GM12801 (cell line): ENCODE data around the gene ZNF581.

Source experiments
- TF ChIP-seq, protein P1 (sequence below): IDR thresholded peaks from one replicate; pipeline ENCODE4 v1.5.1; 2011; ENCODE audit warnings: control low read depth; ENCODE audit not compliant: insufficient read length; ENCODE audit errors: extremely low read depth

ZNF581 gene

DNA sequence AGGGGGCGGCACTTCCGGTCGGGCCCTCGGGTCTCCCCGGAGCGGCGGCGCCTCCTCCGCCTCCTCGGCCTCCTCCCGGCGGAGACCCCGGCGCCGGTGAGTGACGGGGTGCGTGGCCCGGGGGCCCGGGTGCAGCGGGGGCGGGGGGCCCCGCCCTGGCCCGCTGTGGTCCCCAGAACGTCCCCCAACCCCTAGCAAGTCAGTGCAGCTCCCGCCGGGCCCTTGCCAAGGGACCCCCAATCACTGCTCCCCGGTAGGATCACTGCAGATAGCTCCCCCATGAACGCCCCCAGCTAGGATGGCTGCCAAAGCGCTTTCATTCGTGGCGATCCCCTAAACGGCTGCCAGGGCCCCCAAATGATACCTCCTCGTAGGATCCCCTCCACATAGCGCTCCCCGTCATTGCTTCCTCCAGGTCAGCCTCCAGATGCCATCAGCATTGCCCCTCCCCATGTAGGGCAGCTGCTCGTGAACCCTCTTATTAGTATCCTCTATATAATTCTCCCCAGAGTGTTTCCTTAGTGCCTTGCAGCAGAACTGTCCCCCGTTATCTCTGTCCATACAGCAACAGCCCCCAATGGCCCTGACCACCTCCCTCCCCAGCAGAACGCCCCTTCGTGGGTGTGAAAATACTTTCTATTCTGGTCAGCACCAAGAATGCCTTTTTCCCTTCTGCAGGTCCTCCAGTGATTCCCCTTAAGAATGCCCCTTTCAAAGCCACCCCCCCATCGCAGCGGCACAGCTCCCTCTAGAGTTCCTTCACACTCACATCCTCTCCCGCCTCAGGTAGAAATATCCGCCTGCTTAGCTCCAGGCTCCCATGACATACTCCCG lies 37.6 kb upstream of the ZNF581 start, which contains the start of gene ZNF865:
ZNF865 (plus strand) TSS at position 11 of the 834 bp plus-strand sequence. CDS start 7,972 bp downstream, outside the sequence.
- TF ChIP-seq, protein P1, sequence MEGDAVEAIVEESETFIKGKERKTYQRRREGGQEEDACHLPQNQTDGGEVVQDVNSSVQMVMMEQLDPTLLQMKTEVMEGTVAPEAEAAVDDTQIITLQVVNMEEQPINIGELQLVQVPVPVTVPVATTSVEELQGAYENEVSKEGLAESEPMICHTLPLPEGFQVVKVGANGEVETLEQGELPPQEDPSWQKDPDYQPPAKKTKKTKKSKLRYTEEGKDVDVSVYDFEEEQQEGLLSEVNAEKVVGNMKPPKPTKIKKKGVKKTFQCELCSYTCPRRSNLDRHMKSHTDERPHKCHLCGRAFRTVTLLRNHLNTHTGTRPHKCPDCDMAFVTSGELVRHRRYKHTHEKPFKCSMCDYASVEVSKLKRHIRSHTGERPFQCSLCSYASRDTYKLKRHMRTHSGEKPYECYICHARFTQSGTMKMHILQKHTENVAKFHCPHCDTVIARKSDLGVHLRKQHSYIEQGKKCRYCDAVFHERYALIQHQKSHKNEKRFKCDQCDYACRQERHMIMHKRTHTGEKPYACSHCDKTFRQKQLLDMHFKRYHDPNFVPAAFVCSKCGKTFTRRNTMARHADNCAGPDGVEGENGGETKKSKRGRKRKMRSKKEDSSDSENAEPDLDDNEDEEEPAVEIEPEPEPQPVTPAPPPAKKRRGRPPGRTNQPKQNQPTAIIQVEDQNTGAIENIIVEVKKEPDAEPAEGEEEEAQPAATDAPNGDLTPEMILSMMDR: no peak

DNA sequence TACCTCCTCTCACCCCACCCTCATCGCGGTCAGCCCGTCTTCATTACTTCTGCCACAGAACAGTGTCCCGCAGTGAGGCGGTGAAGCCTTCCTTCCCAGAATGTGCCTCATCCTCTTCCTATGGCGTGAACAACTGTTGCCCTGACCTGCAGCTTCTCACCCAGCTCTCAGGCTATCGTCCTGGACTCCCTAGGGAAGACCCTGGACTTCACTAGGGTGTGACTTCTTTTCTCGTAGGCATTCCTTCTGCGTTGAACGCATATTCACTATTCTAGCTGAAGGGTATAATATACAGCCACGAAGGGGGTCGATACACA lies 37.0 kb upstream of the ZNF581 start:
- TF ChIP-seq, protein P1: no peak

DNA sequence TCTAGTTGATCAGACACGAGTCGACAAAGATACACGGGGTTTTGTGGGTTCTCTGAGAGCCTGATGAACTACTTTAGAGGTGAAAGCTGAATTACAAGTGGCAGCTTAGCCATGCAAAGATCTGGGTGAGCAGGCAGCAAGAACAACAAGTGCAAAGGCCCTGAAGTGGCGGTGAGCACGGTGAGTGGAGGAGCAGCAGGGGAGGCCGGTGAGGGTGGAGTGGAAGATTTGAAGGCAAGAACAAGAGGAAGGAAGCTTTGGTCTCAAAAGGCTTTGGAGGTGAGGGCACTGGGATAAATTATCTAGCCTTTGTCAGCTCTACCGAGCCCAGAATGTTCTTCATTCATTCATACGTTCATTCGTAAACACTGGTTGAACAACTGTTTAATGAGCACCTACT lies 36.6 kb upstream of the ZNF581 start:
- TF ChIP-seq, protein P1: no peak

DNA sequence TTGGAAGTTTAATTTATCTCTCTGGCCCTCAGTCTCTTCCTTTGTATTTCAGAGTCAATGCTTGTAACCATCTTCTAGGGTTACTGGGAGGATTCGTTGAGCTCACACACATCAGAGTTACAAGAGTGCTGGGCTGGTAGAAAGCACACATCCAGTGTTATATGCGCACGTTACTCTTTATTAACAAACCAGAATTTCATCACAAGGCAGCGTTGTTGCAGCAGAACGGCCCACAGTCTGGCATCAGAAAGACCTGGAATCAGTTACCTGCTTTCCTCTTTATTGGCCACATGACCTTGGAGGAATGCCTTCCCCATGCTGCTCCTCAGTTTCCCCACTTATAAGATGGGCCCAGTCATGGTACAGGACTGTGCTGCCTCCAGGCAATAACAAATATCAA lies 34.1 kb upstream of the ZNF581 start:
- TF ChIP-seq, protein P1: no peak

DNA sequence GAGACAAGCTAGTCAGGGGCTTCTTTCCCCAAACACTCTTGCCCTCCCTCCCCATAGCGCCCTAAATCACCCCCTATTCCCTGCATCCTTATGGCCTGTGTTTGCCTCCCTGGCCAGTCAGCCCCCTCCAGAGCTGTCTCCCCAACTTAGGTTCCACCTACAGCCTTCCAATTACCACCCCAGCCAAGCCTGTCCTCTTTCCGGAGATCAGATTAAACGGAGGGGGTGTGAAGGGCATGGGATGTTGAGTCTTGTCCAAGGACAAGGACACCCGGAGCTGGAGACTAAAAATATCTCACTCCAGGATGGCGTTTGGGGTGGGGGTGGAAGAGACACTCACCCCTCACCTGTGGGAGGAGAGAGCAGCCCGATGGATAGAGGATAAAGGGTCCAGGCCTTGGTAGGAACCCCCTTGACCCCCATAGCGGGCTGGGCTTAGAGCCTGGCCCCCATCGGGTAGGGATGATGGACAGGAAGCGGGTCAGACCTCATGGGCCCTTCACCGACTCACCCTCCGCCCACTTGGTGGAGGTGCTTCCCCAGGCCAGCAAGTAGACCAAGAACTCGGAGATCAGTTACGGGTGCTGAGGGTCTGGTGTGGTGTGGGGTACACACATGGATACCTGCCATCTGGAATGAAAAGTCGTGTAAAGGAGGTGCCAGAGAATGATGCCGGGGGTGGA lies 32.0 kb upstream of the ZNF581 start:
- TF ChIP-seq, protein P1: no peak

DNA sequence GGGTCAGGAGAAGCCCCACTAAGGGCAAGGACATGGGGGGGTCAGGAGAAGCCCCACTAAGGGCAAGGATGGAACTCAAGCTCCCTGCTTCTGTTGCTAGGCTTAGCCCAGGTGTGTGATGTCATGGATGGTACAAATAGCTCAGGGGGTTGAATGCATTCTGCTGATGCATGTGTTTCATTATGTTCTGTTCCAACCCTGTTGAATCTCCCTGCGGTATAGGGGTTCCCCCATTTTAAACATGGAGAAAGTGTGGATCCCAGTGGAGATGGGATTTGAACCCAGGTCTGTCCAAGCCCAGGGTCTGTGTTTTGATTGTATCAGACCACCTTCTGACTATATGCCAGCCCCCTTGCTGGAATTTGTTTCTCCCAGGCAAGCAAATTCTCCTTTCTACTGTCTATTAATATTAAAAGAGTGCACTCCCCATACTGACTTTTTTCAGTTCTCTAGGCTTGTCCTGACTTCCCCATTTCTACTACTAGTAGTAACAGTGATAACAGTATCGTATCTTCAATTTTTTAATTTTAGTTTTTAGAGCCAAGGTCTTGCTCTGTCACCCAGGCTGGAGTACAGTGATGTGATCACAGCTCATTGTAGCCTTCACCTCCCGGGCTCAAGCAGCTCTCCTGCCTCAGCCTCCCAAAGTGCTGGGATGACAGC lies 31.3 kb upstream of the ZNF581 start:
- TF ChIP-seq, protein P1: no peak

DNA sequence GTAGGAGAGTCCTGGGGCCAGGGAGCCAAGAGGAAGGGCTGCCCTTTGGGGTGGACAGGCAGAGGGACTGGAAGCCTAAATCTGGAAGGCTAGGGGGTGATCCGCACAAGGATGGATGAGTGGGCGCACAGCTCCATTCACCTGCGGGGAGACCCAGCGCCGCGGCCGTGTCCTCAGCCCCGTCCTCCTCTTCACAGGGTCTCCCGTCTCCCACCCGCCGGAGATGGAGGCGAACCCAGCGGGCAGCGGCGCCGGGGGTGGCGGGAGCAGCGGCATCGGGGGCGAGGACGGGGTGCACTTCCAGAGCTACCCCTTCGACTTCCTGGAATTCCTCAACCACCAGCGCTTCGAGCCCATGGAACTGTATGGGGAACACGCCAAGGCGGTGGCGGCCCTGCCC lies 30.1 kb upstream of the ZNF581 start:
- TF ChIP-seq, protein P1: no peak
